ENCODE measurements around the gene AMOTL2.

Gene AMOTL2

DNA sequence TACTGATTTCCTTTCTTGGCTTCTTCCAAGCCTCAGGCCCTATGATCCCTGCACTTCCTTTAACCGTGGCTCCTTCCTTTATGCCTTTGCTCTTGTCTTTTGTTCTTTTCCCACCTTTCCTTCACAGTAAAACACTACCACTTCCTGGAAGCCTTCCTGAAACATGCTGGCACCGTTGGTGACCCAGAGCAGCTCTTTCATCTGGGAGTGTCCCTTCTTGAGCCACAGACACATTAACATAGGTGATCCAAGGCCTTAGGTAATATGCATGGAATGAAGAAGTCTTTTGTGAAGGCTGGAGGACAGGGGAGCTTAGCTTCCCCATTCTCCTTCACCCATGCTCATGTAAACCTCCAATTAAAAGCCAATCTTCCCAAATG, 39.4 kb downstream of the AMOTL2 start:
- no peak for DNase-seq (ENCODE audit: low read depth)
- no peak for TF ChIP-seq CTCF (IDR thresholded peaks at IDR 0.05; ENCODE audit: low read length, missing control alignments)
- no peak overlapping the region for H3K4me3 ChIP-seq (replicated peaks; ENCODE audit: low read depth, low read length)

- H3K4me3 ChIP-seq (replicated peaks; ENCODE audit: low read depth, low read length) = no peak overlapping the region
- TF ChIP-seq CTCF (IDR thresholded peaks at IDR 0.05; ENCODE audit: low read length, missing control alignments) = no peak
- no peak for DNase-seq (ENCODE audit: low read depth)
Measured at GRCh38 chr3:134334231-134334900, 39.9 kb downstream of the AMOTL2 start.

DNA sequence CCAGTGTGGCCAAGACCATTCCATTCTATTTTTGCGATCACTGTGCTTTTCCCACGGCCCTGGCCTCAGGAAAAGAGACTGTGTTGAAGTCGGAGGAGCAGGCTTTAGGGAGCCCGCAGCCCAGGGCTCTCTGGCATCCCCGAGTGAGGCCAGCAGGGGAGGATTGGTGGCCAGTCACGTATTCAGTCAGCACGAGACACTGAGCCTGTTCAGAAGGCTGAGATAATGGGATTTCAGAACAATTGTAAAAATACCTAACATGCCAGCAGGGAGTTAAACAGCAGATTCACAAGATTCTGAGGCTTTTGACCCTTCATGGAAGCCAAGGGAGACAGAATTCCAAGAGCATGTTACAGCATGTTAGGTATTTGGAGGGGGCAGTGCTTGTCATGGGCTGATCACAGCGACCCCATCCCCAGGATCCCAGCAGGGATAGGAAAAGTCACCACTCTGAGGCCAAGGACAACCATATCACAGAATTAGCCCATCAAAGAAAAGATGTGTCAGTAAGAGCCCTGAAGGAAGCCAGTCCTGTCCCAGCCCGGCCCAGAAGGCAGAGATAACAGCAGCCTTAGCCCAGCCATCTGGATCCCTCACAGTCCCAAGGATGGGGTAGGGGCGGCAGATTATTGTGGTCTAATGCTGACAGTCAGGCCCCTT, 40.6 kb downstream of the AMOTL2 start:
- peak; percentile 90 for DNase-seq (ENCODE audit: low read depth)
- no peak overlapping the region for H3K4me3 ChIP-seq (replicated peaks; ENCODE audit: low read depth, low read length)
- peak; percentile 43 for TF ChIP-seq CTCF (IDR thresholded peaks at IDR 0.05; ENCODE audit: low read length, missing control alignments)

GRCh38 chr3:134332344-134332743, 41.9 kb downstream of the AMOTL2 start:
- no peak for TF ChIP-seq CTCF (IDR thresholded peaks at IDR 0.05; ENCODE audit: low read length, missing control alignments)
- DNase-seq (ENCODE audit: low read depth) = no peak
- H3K4me3 ChIP-seq (replicated peaks; ENCODE audit: low read depth, low read length) = no peak overlapping the region

DNA sequence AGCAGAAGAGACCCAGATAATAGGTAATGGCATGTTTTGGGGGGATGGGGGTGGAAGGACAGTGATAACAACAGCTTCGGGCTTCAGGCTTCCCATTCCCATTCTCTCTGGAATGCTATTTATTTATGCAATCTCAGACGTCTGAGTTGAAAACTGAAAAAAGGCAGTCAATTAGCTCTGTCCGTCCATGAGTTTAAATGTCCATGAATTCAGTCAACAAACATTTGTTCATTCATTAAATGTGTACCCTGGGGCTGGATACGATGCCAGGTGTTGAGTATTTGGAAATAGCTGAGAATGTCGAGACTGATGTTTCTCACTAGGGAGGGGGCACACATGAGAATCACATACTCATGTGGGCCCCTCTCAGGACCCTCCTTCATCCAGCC, 42.4 kb downstream of the AMOTL2 start:
- no peak overlapping the region for H3K4me3 ChIP-seq (replicated peaks; ENCODE audit: low read depth, low read length)
- TF ChIP-seq CTCF (IDR thresholded peaks at IDR 0.05; ENCODE audit: low read length, missing control alignments) = no peak
- DNase-seq (ENCODE audit: low read depth) = no peak

GRCh38 chr3:134330883-134331810, 43.1 kb downstream of the AMOTL2 start:
- no peak for TF ChIP-seq CTCF (IDR thresholded peaks at IDR 0.05; ENCODE audit: low read length, missing control alignments)
- peak; percentile 60 for DNase-seq (ENCODE audit: low read depth)

More at GRCh38 chr3:134330883-134331810, 43.1 kb downstream of the AMOTL2 start:
- no peak overlapping the region for H3K4me3 ChIP-seq (replicated peaks; ENCODE audit: low read depth, low read length)

All from fibroblast of pulmonary artery (primary cell).